NCI-H1930 (cell line): ENCODE results near the gene ITGA2B.
"Not testable (repeated sequence)": the region's sequence is repeated elsewhere in the genome, so short reads cannot be mapped to it uniquely, and the experiment has no call there.

ENCODE experiments used
- DNase-seq, 2 experiments: peaks; one replicate each; lab custom pipeline; 2025; lab: John Stamatoyannopoulos, UW

The ITGA2B gene

GRCh38 chr17:44351961-44352827 lies 37.3 kb downstream of the ITGA2B start:
- DNase-seq = no peak

GRCh38 chr17:44351464-44351863 lies 38.0 kb downstream of the ITGA2B start:
- DNase-seq = no peak

GRCh38 chr17:44350733-44351226 lies 38.7 kb downstream of the ITGA2B start:
- peak in 1 of 2 experiments; percentile 48 for DNase-seq

- DNase-seq = no peak
Measured at GRCh38 chr17:44349553-44350070, 39.8 kb downstream of the ITGA2B start.

- DNase-seq = no peak
Measured at GRCh38 chr17:44348988-44349364, 40.5 kb downstream of the ITGA2B start.

GRCh38 chr17:44348234-44348987 lies 41.0 kb downstream of the ITGA2B start:
- no peak for DNase-seq

- DNase-seq = not testable (repeated sequence)
Measured at GRCh38 chr17:44347206-44348055, 42.0 kb downstream of the ITGA2B start.

- DNase-seq = no peak
Measured at GRCh38 chr17:44346064-44346844, 43.2 kb downstream of the ITGA2B start.

- peak; percentile 51 to 59 for DNase-seq
Measured at GRCh38 chr17:44345454-44346026, 43.9 kb downstream of the ITGA2B start.

GRCh38 chr17:44344939-44345453 lies 44.5 kb downstream of the ITGA2B start, which contains the start of gene GRN:
Gene GRN, plus strand, starts transcription at chr17:44345302. Its CDS starts 3,863 bp downstream, at chr17:44349165.
- DNase-seq = peak; percentile 95

- no peak for DNase-seq
Measured at GRCh38 chr17:44343510-44344209, 45.8 kb downstream of the ITGA2B start.

GRCh38 chr17:44340553-44340952 lies 48.9 kb downstream of the ITGA2B start:
- DNase-seq = not testable (repeated sequence)

GRCh38 chr17:44338702-44339101 lies 50.7 kb downstream of the ITGA2B start:
- DNase-seq = no peak

GRCh38 chr17:44335968-44336367 lies 53.5 kb downstream of the ITGA2B start:
- DNase-seq = no peak

GRCh38 chr17:44335564-44335963 lies 53.9 kb downstream of the ITGA2B start:
- DNase-seq = no peak

GRCh38 chr17:44334727-44335126 lies 54.7 kb downstream of the ITGA2B start:
- DNase-seq = no peak

GRCh38 chr17:44334315-44334714 lies 55.1 kb downstream of the ITGA2B start:
- DNase-seq = no peak

GRCh38 chr17:44333371-44333770 lies 56.1 kb downstream of the ITGA2B start:
- DNase-seq = no peak

- DNase-seq = peak; percentile 68 to 73
Measured at GRCh38 chr17:44331249-44331760, 58.1 kb downstream of the ITGA2B start.
